ENCODE measurements around the gene MEGF10. TPM values are rescaled to one million over a fixed set of nuclear protein-coding genes. Genes with fewer than 3 reads are reported as not detected.

The MEGF10 gene
- total RNA-seq, 3 donors from 2014 or later, result 0.70 to 4.9 (median 0.81) TPM

- H3K36me3 ChIP-seq (ENCODE audit: low read depth), result no peaks in the 10 kb centered on the region
- DNase-seq (no peak), ATAC-seq (no peak)
- intact Hi-C loops (cut with DNase I, micrococcal nuclease), result no loop called here
- H3K4me3 ChIP-seq, result no peak overlapping the region
- no peaks in the 10 kb centered on the region for H3K4me1 ChIP-seq (ENCODE audit: low read depth)
- no peaks in the 10 kb centered on the region for H3K9me3 ChIP-seq
- no peak for TF ChIP-seq CTCF (IDR thresholded peaks at IDR 0.05)
These were observed 111.8 kb downstream of the MEGF10 start for GRCh38 chr5:127402361-127402760.

- Histone ChIP-seq H3K9me3 (no peaks in the 10 kb centered on the region), H3K36me3 (ENCODE audit: low read depth) (no peaks in the 10 kb centered on the region), H3K4me1 (ENCODE audit: low read depth) (no peaks in the 10 kb centered on the region), H3K4me3 (no peak overlapping the region)
- no peak for TF ChIP-seq CTCF (IDR thresholded peaks at IDR 0.05)
- ATAC-seq, result no peak
- no peak for DNase-seq
- intact Hi-C loops (cut with DNase I, micrococcal nuclease), result no loop called here
These were observed 113.6 kb downstream of the MEGF10 start for GRCh38 chr5:127404190-127404589.

GRCh38 chr5:127406326-127407121 is 115.9 kb downstream of the MEGF10 start:
- DNase-seq (no peak), ATAC-seq (no peak)
- Histone ChIP-seq H3K4me3 (no peak overlapping the region), H3K9me3 (no peaks in the 10 kb centered on the region), H3K4me1 (ENCODE audit: low read depth) (no peaks in the 10 kb centered on the region), H3K36me3 (ENCODE audit: low read depth) (no peaks in the 10 kb centered on the region)
- intact Hi-C loops (cut with DNase I, micrococcal nuclease), result no loop called here
- no peak for TF ChIP-seq CTCF (IDR thresholded peaks at IDR 0.05)

GRCh38 chr5:127409246-127409917 is 118.8 kb downstream of the MEGF10 start:
- no peak overlapping the region for H3K4me3 ChIP-seq
- no peak for TF ChIP-seq CTCF (IDR thresholded peaks at IDR 0.05)
- no peaks in the 10 kb centered on the region for H3K36me3 ChIP-seq (ENCODE audit: low read depth)
- H3K4me1 ChIP-seq (ENCODE audit: low read depth), result no peaks in the 10 kb centered on the region
- ATAC-seq (no peak), DNase-seq (no peak)
- intact Hi-C loops (cut with DNase I, micrococcal nuclease), result no loop called here
- no peaks in the 10 kb centered on the region for H3K9me3 ChIP-seq

GRCh38 chr5:127409921-127410675 is 119.5 kb downstream of the MEGF10 start:
- no peak for TF ChIP-seq CTCF (IDR thresholded peaks at IDR 0.05)
- ATAC-seq, result no peak
- no peak overlapping the region for H3K4me3 ChIP-seq
- no peak for DNase-seq
- H3K36me3 ChIP-seq (ENCODE audit: low read depth), result no peaks in the 10 kb centered on the region
- intact Hi-C loops (cut with DNase I, micrococcal nuclease), result no loop called here
- no peaks in the 10 kb centered on the region for H3K9me3 ChIP-seq
- H3K4me1 ChIP-seq (ENCODE audit: low read depth), result no peaks in the 10 kb centered on the region

Measured in mucosa of descending colon (tissue), 3 donors.